ENCODE data around the gene C16orf78.
A peak's percentile ranks its signal among the peaks of the same experiment; 100 is the strongest.

Gene C16orf78

DNA sequence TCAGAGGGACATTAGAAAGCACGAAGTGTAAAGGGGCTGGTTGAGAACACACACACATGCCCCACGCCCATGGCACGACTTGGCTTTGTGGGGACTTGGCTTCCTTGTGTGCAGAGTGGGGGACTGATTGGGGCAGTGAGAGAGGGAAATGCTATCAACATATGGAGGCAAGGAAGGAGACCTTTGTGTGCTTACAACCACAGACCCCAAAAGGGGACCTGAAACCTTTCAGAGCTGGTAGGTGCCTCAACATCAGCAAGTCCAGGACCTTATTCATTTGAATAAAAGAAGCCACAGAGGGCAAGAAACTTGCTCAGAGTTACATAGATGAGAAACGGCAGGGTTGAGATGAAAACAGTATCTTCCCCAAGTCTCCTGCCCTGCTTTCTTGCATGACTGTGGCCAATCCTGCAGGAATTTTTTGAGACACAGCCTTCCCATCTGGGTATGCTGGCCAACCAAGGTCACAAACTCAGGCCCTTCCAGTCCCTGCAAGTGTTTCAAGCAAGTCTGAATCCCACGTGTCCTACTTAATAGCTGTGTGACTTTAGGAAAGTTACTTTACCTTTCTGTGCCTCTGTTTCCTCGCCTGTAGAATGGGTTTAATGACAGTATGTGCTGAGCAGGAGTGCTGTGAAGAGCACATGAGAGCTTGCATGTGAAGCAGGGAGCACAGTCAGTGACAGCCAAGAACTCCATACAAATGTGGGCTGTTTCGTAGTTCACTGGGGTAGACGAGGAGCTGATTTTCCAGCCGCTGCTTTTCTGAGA lies 26.2 kb downstream of the C16orf78 start:
- TF ChIP-seq CTCF (IDR thresholded peaks at IDR 0.05; ENCODE audit: low read depth, low read length): no peak

DNA sequence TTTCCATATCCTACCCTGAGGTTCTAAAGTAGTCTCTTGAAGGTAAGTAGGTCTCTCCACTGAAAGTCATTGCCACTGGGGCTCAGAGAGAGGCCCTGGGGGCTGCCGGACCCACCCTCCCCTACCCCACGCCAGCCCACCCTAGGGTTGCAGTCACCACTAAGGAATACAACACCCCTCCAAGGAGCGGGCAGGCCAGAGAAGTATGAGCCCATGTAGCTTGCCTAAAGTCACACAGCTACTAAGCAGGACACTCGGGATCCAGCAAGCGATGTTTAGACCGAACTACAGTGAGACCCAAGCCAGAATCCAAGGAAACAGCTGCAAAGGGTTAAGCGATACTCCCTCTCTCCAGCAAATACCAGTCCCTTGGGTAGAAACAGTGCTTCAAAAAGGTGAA lies 27.0 kb downstream of the C16orf78 start:
- in situ Hi-C loops (cut with HindIII; ENCODE audit: low sequenced_read_pairs): no loop called here
- H3K4me3 ChIP-seq (ENCODE audit: low read depth, low read length): no peak overlapping the region
- TF ChIP-seq CTCF (IDR thresholded peaks at IDR 0.05; ENCODE audit: low read depth, low read length): no peak
- no peak for DNase-seq (ENCODE audit: low read depth, low spot score)

More for the DNA sequence above, 26.2 kb downstream of the C16orf78 start:
- DNase-seq (ENCODE audit: low read depth, low spot score): no peak
- no peak overlapping the region for H3K4me3 ChIP-seq (ENCODE audit: low read depth, low read length)
- in situ Hi-C loops (cut with HindIII; ENCODE audit: low sequenced_read_pairs): no loop called here

GRCh38 chr16:49405123-49405522 lies 31.5 kb downstream of the C16orf78 start:
- DNase-seq (ENCODE audit: low read depth, low spot score): no peak
- H3K4me3 ChIP-seq (ENCODE audit: low read depth, low read length): no peak overlapping the region
- in situ Hi-C loops (cut with HindIII; ENCODE audit: low sequenced_read_pairs): no loop called here
- no peak for TF ChIP-seq CTCF (IDR thresholded peaks at IDR 0.05; ENCODE audit: low read depth, low read length)

- TF ChIP-seq CTCF (IDR thresholded peaks at IDR 0.05; ENCODE audit: low read depth, low read length): no peak
- in situ Hi-C loops (cut with HindIII; ENCODE audit: low sequenced_read_pairs): no loop called here
- DNase-seq (ENCODE audit: low read depth, low spot score): no peak
- no peak overlapping the region for H3K4me3 ChIP-seq (ENCODE audit: low read depth, low read length)
These were observed 31.9 kb downstream of the C16orf78 start for GRCh38 chr16:49405530-49405929.

DNA sequence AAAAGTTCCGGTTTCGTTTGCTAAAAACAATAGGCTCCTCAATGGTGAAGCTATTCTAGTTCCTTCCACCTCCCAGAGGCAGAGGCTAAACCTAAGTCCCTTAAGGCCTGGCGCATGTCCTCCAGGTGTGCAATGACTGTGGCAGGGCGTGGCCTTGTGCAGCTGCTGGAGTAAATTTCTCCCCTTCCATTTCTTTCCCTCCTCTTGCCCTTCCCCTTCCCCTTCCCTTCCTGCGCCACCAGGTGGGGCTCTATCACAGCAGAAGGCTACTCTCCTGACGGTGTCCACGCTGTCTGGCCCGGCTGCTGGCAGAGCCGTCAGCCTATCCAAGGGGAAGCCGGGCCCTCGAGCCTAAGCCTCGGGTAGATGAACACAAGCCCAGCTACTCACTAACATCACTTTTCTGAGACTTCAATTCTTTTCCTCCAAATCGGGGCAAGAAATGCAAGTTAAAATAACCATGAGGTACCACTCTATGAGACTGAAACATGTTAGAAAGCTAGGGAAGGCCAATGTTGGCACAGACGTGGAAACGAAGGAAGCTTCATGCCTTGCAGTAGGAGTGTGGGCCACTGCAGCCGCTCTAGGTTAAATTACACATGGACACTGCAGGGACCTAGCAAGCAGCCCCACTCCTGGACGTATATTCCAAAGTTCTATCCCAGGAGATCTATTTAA lies 34.4 kb downstream of the C16orf78 start:
- DNase-seq (ENCODE audit: low read depth, low spot score): peak; percentile 65
- TF ChIP-seq CTCF (IDR thresholded peaks at IDR 0.05; ENCODE audit: low read depth, low read length): peak; percentile 83
- H3K4me3 ChIP-seq (ENCODE audit: low read depth, low read length): no peak overlapping the region
- in situ Hi-C loops (cut with HindIII; ENCODE audit: low sequenced_read_pairs): no loop called here

DNA sequence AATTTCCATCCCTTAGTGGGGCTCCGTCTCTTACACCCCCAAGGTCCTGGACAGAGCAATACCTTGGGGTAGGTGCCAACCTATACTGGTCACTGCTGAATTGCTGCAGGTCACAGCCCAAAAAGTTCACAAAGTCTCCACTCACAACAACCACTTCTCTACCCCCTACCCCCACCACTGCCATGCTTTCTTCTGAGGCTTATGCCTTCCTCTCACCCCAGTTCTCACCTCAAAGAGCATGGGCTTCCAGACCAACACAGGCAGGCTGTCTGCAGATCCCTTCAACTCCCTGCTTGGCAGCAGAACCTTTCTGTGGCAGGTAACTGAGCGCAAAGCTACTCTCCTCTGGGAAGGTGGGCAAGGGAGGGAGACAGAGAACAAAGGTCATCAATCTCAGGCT lies 35.5 kb downstream of the C16orf78 start:
- no peak for TF ChIP-seq CTCF (IDR thresholded peaks at IDR 0.05; ENCODE audit: low read depth, low read length)
- in situ Hi-C loops (cut with HindIII; ENCODE audit: low sequenced_read_pairs): no loop called here
- no peak for DNase-seq (ENCODE audit: low read depth, low spot score)
- H3K4me3 ChIP-seq (ENCODE audit: low read depth, low read length): no peak overlapping the region

Data from astrocyte of the spinal cord (primary cell).